Adrenal gland (tissue), 12 donors: ENCODE data around the gene RASA3. TPM values are rescaled to one million over a fixed set of nuclear protein-coding genes. Genes with fewer than 3 reads are reported as not detected.

ENCODE experiments used
- DNase-seq, 7 donors: peaks; one replicate each; pipeline ENCODE4 v3.0.0-alpha.2; 2019 to 2020
- H3K27ac ChIP-seq, 5 donors: fragments of 200-600 bp; sonication (generic) in 4 of 5; 1 replicate in 3 of 5; 2 replicates in 2 of 5; pipeline versions ENCODE4 v1.5.1 to v1.8.0; 2016 to 2020; ENCODE audit warnings: mild to moderate bottlenecking in 1 of 5
- H3K27me3 ChIP-seq: fragments of 200-600 bp; 2 replicates; pipeline ENCODE4 v1.8.0; 2021
- H3K36me3 ChIP-seq, 2 donors: fragments of 200-600 bp; replicated peaks in 1 of 2; 1 replicate in 1 of 2; 2 replicates in 1 of 2; pipeline versions ENCODE4 v1.5.1 to v1.8.0; 2018 to 2022
- H3K4me1 ChIP-seq, 2 donors: fragments of 200-600 bp; replicated peaks in 1 of 2; 1 replicate in 1 of 2; 2 replicates in 1 of 2; pipeline versions ENCODE4 v1.5.1 to v1.8.0; 2018 to 2021
- H3K4me3 ChIP-seq, 4 donors: fragments of 200-600 bp; sonication (generic) in 3 of 4; one replicate each; pipeline ENCODE4 v1.5.1; 2016 to 2018
- H3K9me3 ChIP-seq, 3 donors: fragments of 200-600 bp; sonication (generic) in 1 of 3; replicated peaks in 1 of 3; 1 replicate in 2 of 3; 2 replicates in 1 of 3; pipeline versions ENCODE4 v1.5.1 to v1.8.0; 2016 to 2021
- POLR2A ChIP-seq, 2 donors: fragments of 450-650 bp; IDR thresholded peaks; one replicate each; pipeline ENCODE4 v1.6.1; 2017; ENCODE audit warnings: antibody characterized with exemption in 2 of 2, mild to moderate bottlenecking in 2 of 2, moderate library complexity in 1 of 2
- WGBS, 4 donors: extraction: QIAGEN DNeasy Blood & Tissue Kit in 2 of 4; methylation state at CpG; one replicate each; pipeline versions ENCODE4 v1.1.5 to v1.1.7; 2013 to 2017; 5-methylcytosine and 5-hydroxymethylcytosine counted together
- intact Hi-C, 2 donors: fragments of 100-400 bp; cut with DNase I; formaldehyde crosslinking; loops; one replicate each; pipeline versions ENCODE4 v1.14.1 to v1.15.0; 2022 to 2023
- polyA plus RNA-seq, 3 donors: library from polyadenylated mRNA; stranded (reverse); fragments of 200-250 nt in 2 of 3; fragments of 350-450 nt in 1 of 3; fragmentation: Illumina TruSeq in 1 of 3; extraction: RNeasy Lipid Tissue Mini Kit (QIAGEN cat#74804) in 1 of 3; gene quantifications; one replicate each; pipeline ENCODE4 v1.2.3, GENCODE V29; 2013 to 2014
- total RNA-seq, 9 donors: library from RNA; depleted of rRNA in 4 of 9; stranded (reverse); fragments of >200 nt in 4 of 9; fragments of 120-200 nt in 1 of 9; fragmentation: NEBNext Ultra II Directional in 1 of 9; extraction: Animal tissue kit (Norgen Biotek cat#: 25700) in 1 of 9; gene quantifications; one replicate each; pipeline versions ENCODE4 v1.1.0 to v1.2.4, GENCODE V29; 2013 to 2023
- TF ChIP-seq, protein P1 (sequence below), 6 experiments: fragments of 450-650 bp in 4 of 6; fragments of 200-600 bp in 2 of 6; sonication (generic) in 1 of 6; IDR thresholded peaks; 1 replicate in 5 of 6; 2 replicates in 1 of 6; pipeline versions ENCODE4 v1.5.1 to v1.8.0; 2016 to 2021; ENCODE audit warnings: antibody characterized with exemption in 6 of 6, mild to moderate bottlenecking in 2 of 6, moderate library complexity in 1 of 6
- donor health status: healthy with polysubstance abuse.
- donor health status: Bipolar disorder and iron deficiency.
- donor health status: DM: yes; HTN: yes; CAD: no.
- donor health status: DM: no; HTN: no; CAD: no.
- donor health status: DM: no; HTN: no; CAD: no.
- donor health status: DM: yes; HTN: yes; CAD: no.

Gene RASA3
- total and polyA plus RNA-seq, 12 donors, result 2.2 to 11.7 (median 7.3) TPM

DNA sequence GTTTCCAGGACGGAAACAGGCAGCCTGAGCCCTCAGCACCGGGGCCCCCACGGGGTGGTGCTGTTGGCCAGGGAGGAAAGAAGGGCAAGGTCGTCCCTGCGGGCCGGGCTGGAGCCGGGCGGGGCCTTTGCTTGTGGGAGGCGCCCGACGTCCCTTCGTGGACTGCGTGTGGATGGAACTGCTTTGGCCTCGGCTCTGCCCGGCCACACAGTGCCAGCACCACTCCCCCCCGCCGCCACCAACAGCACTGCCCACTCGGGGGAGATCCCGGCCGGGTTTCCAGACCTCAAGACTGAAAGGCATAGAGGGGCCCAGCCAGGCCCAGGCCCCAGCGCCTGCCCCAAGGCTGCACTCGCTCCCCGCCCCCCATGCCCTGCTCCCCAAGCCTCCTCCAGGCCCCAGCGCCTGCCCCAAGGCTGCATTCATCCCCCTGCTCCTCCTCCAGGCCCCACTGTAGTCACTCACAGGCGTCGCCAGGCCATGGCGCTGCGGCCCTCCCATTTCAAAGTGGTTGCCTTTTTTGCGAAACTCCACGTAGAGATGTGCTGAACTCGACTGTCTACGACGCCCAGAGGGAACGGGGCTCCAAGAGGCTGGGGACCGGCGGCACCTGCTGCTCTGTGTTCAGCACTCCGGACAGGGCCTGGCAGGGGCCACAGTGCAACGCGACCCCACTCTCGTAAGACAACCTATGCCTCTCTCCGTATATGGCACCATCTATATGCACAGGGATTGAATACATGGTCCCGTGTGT, 181.0 kb downstream of the RASA3 start:
- H3K4me3 ChIP-seq, result no peak overlapping the region
- H3K27me3 ChIP-seq, result no peaks in the 10 kb centered on the region
- H3K36me3 ChIP-seq, result no peaks in the 10 kb centered on the region
- peaks cover 0 to 9% of the 10 kb centered on the region in 2 donors for H3K4me1 ChIP-seq
- 41 to 73% (median 53%) methylated on average over 12 to 42 of the region's 42 CpGs for WGBS, 4 donors
- H3K27ac ChIP-seq, result no peak overlapping the region
- no peak for TF ChIP-seq POLR2A (IDR thresholded peaks at IDR 0.05)
- TF ChIP-seq, protein P1, sequence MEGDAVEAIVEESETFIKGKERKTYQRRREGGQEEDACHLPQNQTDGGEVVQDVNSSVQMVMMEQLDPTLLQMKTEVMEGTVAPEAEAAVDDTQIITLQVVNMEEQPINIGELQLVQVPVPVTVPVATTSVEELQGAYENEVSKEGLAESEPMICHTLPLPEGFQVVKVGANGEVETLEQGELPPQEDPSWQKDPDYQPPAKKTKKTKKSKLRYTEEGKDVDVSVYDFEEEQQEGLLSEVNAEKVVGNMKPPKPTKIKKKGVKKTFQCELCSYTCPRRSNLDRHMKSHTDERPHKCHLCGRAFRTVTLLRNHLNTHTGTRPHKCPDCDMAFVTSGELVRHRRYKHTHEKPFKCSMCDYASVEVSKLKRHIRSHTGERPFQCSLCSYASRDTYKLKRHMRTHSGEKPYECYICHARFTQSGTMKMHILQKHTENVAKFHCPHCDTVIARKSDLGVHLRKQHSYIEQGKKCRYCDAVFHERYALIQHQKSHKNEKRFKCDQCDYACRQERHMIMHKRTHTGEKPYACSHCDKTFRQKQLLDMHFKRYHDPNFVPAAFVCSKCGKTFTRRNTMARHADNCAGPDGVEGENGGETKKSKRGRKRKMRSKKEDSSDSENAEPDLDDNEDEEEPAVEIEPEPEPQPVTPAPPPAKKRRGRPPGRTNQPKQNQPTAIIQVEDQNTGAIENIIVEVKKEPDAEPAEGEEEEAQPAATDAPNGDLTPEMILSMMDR (IDR thresholded peaks at IDR 0.05), result peak; percentile 72 to 94 (median 91)
- H3K9me3 ChIP-seq, result no peaks in the 10 kb centered on the region
- intact Hi-C loops, result loop anchor here (2.0 to 5.0 kb wide), 2 partner anchors 276 to 277 kb away; no protein-coding TSS in a partner anchor
- peak; percentile 86 to 91 (median 90) for DNase-seq

DNA sequence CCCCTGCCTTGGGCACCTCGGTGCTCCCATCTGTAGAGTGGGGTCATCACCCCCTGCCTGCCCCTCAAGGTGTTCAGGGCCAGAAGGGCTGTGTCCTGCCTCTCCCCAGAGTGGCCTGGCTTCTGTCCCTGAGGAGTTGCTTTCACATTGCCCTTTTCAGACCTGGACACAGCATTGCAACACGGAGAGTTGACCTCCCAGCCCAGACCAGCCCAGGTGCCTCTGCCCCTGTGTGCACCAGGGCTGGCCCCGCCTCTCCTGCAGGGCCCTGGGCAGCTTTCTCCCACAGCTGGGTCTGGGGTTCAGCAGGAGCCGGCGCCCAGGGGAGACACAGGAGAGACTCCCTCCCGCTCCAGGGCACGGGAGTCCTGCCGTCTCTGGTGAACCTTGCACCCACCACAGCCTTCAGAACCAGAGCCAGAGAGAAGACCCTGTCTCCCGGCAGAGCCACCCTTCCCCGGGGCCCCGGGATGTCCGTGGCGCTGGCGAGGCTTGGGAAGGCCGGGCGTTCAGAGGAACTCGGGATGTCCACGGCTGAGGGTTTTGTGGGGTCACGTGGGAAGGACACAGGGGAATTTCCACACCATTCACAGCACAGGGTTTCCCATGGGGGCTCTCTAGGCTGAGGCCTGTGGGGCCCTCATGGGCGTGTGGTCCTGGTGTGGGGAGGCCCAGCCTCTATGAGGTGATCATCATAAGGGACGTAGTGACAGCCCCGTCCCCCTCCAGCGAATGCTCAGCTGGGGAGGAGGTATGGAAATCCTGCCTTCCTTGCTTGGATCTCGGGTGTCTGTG, 181.8 kb downstream of the RASA3 start:
- Histone ChIP-seq H3K4me3 (no peak overlapping the region), H3K9me3 (no peaks in the 10 kb centered on the region), H3K4me1 (peaks cover 0 to 9% of the 10 kb centered on the region in 2 donors), H3K36me3 (no peaks in the 10 kb centered on the region), H3K27ac (no peak overlapping the region), H3K27me3 (no peaks in the 10 kb centered on the region)
- no peak for TF ChIP-seq POLR2A (IDR thresholded peaks at IDR 0.05)
- TF ChIP-seq, protein P1 (IDR thresholded peaks at IDR 0.05), result no peak
- intact Hi-C loops, result loop anchor here (2.0 to 5.0 kb wide), 2 partner anchors 277 to 278 kb away; no protein-coding TSS in a partner anchor
- DNase-seq, result no peak
- 28 to 56% (median 42%) methylated on average over 6 to 24 of the region's 24 CpGs for WGBS, 4 donors

DNA sequence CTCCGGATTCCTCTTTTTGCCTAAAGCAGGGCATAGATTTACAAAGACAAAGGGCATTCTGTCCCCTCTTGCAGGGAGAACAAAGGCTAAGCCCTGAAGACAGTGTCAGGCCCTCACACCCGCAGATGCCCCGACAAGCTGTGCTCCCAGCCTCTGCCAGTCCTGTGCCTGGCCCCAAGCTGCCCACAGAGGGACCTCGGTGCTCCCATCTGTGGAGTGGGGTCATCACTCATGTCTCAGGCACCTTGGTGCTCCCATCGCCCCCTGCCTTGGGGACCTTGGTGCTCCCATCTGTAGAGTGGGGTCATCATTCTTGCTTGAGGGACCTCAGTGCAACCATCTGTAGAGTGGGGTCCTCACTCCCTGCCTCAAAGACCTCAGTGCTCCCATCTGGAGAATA, 182.9 kb downstream of the RASA3 start:
- intact Hi-C loops, result loop anchor here (5.0 kb wide), 1 partner anchor 132 kb away; no protein-coding TSS in a partner anchor
- 83 to 88% (median 87%) methylated on average over 3 to 5 of the region's 5 CpGs for WGBS, 4 donors
- Histone ChIP-seq H3K4me3 (no peak overlapping the region), H3K9me3 (no peaks in the 10 kb centered on the region), H3K27me3 (no peaks in the 10 kb centered on the region), H3K27ac (no peak overlapping the region), H3K36me3 (no peaks in the 10 kb centered on the region), H3K4me1 (peaks cover 0 to 9% of the 10 kb centered on the region in 2 donors)
- TF ChIP-seq, protein P1 (IDR thresholded peaks at IDR 0.05), result no peak
- TF ChIP-seq POLR2A (IDR thresholded peaks at IDR 0.05), result no peak
- no peak for DNase-seq
